PC-9 (cell line): ENCODE data around the gene EML3.

Experiments used
- EZH2 ChIP-seq: fragments of 200-600 bp; sonication (generic); IDR thresholded peaks from 2 replicates; pipeline ENCODE4 v1.8.0; 2017; ENCODE audit warnings: antibody characterized with exemption, low read depth
- TF ChIP-seq, protein P1 (sequence below): fragments of 200-600 bp; sonication (generic); conservative IDR thresholded peaks from 2 replicates; pipeline ENCODE4 v1.6.1; 2017; ENCODE audit warnings: mixed run types, antibody characterized with exemption, mild to moderate bottlenecking, moderate library complexity

DNA sequence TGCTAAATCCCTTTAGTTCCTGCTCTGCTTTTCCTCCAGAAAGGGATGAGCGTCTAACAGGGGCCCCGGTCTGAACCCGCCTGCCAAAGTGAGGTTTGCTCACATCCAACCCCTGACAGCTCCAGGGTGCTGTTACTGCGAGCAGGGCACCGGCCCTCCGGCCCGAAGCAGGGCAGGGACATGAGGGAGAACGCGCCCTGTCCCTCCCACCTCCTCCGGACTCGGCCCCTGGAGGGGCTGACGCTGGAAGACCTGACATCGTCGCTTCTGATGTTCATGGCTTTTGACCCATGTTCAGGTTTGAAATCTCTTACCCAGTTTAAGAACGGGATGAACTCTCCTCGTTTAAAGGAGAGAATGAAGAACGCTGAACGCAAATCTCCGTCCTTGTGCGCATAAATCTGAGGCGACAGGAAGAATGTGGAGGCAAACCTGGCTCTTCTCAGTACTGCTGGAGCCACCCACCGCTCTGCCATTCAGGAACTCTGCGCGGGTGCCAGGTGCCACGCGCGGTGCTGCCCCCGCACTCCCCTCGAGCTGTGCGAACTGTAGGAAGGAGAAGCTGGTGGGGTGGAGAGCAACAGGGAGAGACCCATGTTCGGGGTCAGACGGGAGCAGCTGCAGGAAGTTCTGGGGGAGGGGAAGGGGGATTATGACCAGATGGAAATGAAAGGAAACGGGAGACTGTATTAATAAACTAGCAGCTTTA, 38.1 kb downstream of the EML3 start:
- TF ChIP-seq, protein P1, sequence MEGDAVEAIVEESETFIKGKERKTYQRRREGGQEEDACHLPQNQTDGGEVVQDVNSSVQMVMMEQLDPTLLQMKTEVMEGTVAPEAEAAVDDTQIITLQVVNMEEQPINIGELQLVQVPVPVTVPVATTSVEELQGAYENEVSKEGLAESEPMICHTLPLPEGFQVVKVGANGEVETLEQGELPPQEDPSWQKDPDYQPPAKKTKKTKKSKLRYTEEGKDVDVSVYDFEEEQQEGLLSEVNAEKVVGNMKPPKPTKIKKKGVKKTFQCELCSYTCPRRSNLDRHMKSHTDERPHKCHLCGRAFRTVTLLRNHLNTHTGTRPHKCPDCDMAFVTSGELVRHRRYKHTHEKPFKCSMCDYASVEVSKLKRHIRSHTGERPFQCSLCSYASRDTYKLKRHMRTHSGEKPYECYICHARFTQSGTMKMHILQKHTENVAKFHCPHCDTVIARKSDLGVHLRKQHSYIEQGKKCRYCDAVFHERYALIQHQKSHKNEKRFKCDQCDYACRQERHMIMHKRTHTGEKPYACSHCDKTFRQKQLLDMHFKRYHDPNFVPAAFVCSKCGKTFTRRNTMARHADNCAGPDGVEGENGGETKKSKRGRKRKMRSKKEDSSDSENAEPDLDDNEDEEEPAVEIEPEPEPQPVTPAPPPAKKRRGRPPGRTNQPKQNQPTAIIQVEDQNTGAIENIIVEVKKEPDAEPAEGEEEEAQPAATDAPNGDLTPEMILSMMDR, result no peak
- TF ChIP-seq EZH2, result no peak
